M059J (cell line): Measurements from ENCODE around the gene TMEM92. TPM values are rescaled to one million over a fixed set of nuclear protein-coding genes. Genes with fewer than 3 reads are reported as not detected.
A peak's percentile ranks its signal among the peaks of the same experiment; 100 is the strongest.
"Not testable (repeated sequence)": the region's sequence is repeated elsewhere in the genome, so short reads cannot be mapped to it uniquely, and the experiment has no call there.

Experiments
- DNase-seq: peaks from one replicate; pipeline ENCODE4 v3.0.0-alpha.2; 2012; ENCODE audit warnings: low read depth
- total RNA-seq: library from RNA; depleted of rRNA; stranded (reverse); fragments of >200 nt; shearing (Covaris generic); gene quantifications from 2 replicates; pipeline ENCODE4 v1.2.3, GENCODE V29; 2014

Gene TMEM92
- total RNA-seq, 1 experiment from 2014 or later = 0.99 TPM

DNA sequence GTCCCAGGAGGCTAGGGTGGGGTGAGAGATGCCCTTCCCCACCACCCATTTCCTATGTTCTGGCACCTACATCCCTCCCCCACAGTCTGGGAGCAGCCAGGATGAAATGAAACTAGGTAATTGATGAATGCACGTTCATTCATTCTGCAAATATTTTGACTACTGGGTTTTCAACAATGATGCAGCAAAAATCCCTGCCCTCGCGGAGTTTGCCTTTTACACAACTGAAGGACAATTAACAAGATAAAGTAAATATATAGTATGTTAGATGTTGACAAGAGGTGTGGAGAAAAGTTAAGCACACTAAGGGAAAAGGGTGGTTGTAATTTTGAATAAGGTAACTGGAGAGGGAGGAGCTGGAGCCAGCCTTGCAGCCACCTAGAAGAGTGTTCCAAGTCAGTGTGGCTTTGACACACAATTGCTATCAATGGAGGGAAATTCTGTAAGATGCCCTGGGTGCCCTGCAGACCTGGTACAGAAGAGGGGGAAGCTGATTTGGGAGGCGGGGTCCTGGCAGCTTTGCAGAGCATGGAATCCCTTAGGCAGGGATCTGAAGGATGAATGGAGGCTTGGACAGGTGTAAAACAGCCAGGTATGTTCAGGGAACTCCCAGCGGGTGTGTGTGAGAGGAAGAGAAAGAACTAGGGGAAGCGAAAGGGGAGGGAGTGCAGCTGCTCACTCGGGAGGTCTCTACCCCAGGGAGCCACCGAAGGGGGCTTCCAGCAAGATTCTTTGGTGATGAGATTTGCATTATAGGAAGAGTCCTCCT lies 2.5 kb downstream of the TMEM92 start:
- DNase-seq = no peak

DNA sequence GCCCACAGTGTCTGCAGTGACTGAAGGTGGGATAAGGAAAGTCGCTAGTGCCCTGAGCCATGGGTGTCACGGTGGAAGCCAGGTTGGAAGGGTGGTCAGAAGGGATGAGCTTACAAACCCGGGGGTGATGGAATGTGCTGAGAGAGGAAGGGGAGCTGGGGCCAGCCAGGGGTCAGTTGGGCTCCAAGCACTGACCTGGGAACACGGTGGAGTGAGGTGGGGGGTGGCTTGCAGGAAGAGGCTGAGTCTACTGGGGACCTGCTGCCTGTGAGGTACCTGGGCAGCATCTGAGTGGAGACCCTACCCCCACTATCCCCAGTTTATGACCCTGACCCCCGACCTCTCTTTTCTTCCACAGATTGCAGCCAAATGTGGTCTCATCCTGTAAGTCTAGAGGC lies 3.1 kb downstream of the TMEM92 start:
- DNase-seq = no peak

DNA sequence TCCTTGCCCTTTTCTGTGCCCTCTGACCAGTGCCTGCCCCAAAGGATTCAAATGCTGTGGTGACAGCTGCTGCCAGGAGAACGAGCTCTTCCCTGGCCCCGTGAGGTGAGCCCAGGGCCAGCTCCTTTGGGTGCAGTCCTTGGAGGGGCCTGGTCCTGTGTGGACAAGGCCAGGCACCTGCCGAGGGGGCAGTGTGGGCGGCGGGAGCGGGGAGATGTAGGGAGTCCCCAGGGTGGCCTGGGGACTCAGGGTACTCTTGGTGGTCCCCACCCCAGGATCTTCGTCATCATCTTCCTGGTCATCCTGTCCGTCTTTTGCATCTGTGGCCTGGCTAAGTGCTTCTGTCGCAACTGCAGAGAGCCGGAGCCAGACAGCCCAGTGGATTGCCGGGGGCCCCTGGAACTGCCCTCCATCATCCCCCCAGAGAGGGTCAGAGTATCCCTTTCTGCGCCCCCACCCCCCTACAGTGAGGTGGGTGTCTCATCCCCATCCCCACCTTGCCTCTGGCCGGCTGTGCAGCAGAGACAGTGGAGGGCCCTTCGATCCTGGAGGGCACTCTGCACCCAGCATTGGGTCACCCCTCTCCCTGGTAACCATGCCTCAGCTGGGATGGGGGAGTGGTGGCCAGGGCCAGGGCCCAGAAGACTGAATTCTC lies 4.4 kb downstream of the TMEM92 start:
- DNase-seq = no peak

DNA sequence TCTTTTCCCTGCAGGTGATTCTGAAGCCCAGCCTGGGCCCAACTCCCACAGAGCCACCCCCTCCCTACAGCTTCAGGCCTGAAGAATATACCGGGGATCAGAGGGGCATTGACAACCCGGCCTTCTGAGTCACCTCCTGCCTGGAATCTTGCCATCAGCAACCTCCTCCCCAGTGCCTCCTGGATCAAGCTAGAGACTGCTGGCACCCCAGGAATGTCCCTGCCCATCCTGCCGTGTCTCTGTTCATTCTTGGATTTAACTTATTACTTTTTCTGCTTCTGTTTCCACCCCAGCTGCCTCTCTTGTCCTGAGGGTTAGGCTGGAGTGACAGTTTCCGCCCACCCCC lies 4.9 kb downstream of the TMEM92 start:
- peak; percentile 79 for DNase-seq

DNA sequence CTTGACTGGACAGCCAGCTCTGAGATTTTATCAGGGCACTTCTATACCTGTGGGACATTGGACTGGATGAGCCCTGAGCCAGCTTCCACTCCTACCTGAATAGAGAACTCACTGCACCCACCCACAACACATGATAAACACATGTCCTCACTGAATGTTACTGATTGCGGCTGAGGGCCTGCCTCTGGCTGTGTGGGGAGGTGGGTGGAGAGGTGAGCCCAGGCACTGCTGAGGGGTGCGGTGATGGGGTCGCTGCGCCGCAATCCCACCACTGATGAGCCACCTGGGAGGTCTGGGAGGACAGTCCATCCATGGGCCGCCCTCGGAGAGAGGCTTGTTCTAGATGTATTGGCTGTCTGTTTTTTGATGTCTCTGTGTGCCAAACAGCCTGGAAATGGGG lies 5.4 kb downstream of the TMEM92 start:
- DNase-seq = no peak

GRCh38 chr17:50280068-50280467 lies 5.8 kb downstream of the TMEM92 start:
- DNase-seq = no peak

GRCh38 chr17:50280801-50281441 lies 6.7 kb downstream of the TMEM92 start:
- DNase-seq = no peak

DNA sequence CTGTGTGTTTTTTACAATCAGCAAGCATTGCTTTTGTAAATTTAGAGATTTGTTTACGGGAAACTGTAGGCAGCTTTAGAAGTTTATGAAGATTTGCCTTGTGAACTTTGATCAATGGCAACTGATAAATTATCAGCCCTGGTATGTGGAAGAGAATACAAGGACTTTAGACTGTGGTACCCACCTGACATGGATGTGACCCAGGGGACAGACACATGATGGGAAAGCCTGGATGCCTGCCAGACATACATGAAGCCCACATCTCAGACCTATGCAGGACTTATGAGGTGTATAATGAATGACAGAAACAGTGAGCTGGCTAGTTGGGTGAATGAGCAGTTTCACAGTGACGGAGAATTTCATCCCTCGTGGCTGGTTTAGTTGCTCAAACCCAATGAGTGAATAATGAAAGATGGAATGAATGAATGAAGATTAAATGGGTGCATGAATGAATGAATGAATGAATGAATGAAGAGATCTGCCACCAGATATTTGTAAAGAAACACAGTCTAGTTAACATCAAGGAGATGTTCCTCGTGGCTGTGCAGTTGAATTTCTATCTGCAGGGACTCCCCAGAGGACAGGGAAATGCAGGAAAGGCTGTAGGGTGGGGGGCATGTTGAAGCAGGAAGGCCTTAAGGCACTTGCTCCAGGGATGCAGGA lies 7.6 kb downstream of the TMEM92 start:
- DNase-seq = no peak

- no peak for DNase-seq
These were observed 9.0 kb downstream of the TMEM92 start for GRCh38 chr17:50283246-50283645.

- DNase-seq = no peak
These were observed 9.4 kb downstream of the TMEM92 start for GRCh38 chr17:50283714-50284113.

- DNase-seq = no peak
These were observed 11.7 kb downstream of the TMEM92 start for GRCh38 chr17:50285941-50286340.

DNA sequence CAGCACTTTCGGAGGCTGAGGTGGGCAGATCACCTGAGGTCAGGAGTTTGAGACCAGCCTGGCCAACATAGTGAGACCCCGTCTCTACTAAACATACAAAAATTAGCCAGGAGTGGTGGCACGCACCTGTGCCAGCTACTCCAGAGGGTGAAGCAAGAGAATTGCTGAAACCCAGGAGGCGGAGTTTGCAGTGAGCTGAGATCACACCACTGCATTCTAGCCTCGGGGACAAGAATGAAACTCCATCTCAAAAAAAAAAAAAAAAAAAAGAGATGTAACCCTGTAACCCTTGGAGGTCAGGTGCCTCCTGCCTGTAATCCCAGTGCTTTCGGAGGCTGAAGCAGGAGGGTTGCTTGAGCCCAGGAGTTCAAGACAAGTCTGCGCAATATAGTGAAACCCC lies 13.0 kb downstream of the TMEM92 start:
- DNase-seq = not testable (repeated sequence)

GRCh38 chr17:50288306-50288705 lies 14.0 kb downstream of the TMEM92 start:
- DNase-seq = no peak

GRCh38 chr17:50289278-50289677 lies 15.0 kb downstream of the TMEM92 start:
- peak; percentile 39 for DNase-seq

- peak; percentile 98 for DNase-seq
These were observed 15.9 kb downstream of the TMEM92 start for GRCh38 chr17:50289991-50290702.

DNA sequence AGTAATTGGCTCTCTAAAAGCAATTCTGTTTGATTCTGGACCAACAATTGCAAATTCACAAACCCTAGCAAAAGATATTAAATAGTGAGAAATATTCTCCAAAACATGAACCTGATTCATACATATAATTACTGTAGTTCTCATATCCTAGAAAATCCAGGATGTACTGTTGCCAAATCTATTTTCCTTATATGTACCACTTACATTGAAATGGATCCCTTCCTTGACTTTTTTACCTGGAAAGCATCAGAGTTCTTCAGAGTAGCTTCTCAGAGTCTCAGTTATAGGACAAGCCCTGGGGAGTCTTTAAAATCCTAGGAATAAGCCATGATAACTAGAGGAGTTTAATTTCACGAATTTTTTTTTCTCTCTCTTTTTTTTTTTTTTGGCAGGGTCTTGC lies 16.7 kb downstream of the TMEM92 start:
- no peak for DNase-seq

DNA sequence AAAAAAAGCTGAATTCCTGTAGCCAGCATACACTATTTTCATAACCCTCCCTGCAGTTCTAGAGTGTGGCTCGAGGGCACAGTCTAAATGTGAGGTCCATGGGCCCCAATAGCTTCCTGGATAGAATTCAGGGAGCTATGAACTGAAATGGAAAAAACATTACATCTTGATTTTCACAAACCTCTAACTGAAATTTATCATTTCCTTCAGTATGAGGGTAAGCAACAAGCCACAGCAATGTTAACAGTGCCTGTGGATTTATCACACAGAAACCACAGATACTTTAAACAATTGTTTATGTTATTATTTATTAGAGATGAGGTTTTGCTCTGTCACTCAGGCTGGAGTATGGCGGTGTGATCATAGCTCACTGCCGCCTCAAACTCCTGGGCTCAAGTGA lies 18.2 kb downstream of the TMEM92 start:
- peak; percentile 73 for DNase-seq

DNA sequence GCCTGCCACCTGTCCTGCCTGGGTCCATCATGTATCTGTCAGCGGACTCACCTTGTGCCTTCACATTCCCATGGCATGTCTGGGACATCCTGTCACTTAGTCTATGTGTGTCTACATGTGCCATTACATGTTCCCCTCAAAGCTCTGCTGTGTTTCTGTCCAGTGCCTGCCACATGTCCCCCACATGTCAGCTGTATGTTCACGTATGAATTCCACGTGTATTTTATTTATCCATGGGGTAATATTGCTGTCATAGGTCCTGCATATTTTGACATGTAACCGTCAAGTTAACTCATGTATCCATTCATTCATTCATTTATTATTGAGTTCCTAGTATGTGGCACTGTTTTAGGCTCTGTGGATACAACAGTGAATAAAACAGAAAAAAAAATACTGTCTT lies 20.8 kb downstream of the TMEM92 start:
- no peak for DNase-seq

- peak; percentile 66 for DNase-seq
These were observed 23.2 kb downstream of the TMEM92 start for GRCh38 chr17:50297407-50297865.

DNA sequence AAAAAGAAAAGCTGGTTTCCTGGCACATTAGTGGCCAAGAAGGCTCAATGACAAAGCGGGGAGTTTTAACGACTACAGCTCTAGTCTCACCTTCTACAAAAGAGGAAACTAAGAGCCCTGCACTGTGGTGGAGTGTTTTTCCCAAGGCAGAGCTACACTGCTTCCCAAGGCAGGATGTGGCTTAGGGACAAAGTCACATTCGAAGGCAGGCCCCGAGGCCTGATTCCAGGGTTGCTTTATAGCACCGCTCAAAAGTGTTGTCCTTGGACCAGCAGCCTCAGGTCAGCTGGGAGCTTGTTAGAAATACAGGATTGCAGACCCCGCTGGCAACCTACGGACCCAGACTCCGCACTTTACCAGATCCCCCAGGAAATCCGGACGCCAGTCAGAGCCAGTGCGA lies 23.8 kb downstream of the TMEM92 start:
- peak; percentile 13 for DNase-seq

DNA sequence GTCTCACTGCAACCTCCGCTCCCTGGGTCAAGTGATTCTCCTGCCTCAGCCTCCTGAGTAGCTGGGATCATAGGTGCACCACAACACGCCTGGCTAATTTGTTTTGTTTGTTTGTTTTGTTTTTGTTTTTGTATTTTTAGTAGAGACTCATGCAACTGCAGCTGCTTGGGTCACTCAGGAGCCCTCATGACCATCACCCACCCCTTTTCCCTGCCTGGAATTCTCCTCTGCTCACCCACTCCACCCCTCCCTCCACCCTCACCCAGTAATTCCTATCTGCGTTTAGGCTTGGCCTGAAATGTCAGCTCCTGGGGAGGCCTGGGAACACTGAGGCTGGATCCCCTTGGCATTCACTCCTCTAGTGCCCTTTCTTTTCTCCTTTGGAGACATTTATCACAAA lies 25.5 kb downstream of the TMEM92 start:
- DNase-seq = no peak

DNA sequence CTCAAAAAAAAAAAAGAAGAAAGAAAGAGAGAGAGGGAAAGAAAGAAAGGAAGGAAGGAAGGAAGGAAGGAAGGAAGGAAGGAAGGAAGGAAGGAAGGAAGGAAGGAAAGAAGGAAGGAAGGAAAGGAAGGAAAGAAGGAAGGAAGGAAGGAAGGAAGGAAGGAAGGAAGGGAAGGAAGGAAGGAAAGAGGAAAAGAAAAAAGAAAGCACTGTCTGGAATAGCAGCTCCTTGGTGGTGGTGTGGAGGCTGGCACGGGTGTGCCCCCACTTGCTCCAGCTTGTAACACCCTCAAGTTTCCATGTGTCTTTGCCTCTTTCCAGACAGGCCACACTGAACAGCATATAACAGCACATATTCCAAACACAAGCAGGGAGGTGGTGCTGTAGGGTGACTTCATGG lies 26.6 kb downstream of the TMEM92 start:
- not testable (repeated sequence) for DNase-seq
